H1 (cell line): ENCODE results near the gene MYO5B. TPM values are rescaled to one million over a fixed set of nuclear protein-coding genes. Genes with fewer than 3 reads are reported as not detected.

Experiments
- CTCF ChIA-PET: fragments of 300-600 bp; sonication (Branson Sonifier 250); formaldehyde crosslinking; loops from one replicate; lab custom pipeline; 2021; ENCODE audit not compliant: partially characterized antibody; lab: Charles Lee
- POLR2A ChIA-PET: fragments of 300-600 bp; sonication (Branson Sonifier 250); formaldehyde crosslinking; loops from one replicate; lab custom pipeline; 2021; ENCODE audit warnings: inconsistent platforms; ENCODE audit not compliant: partially characterized antibody; lab: Charles Lee
- DNase-seq, 2 experiments: peaks; one replicate each; pipeline versions ENCODE4 v3.0.0 to v3.0.0-alpha.2; 2010 to 2022; ENCODE audit warnings: low spot score in 2 of 2, low read depth in 1 of 2, mixed read lengths in 1 of 2
- FAIRE-seq: peaks from 2 replicates; lab custom pipeline; 2011; peaks lifted over from hg19 to GRCh38; lab: Jason Lieb, UNC
- H2AFZ ChIP-seq: 2 replicates; pipeline ENCODE4 v1.8.1; 2012; ENCODE audit warnings: low read length, inconsistent platforms
- H2AK5ac ChIP-seq: 2 replicates; pipeline ENCODE4 v1.6.1; 2013; ENCODE audit warnings: low read depth, low read length
- H2BK120ac ChIP-seq: replicated peaks from 2 replicates; pipeline ENCODE3; 2013; ENCODE audit warnings: low read depth, low read length, inconsistent platforms
- H2BK12ac ChIP-seq: 2 replicates; pipeline ENCODE4 v1.6.1; 2013; ENCODE audit warnings: low read depth, low read length
- H2BK15ac ChIP-seq: 2 replicates; pipeline ENCODE4 v1.6.1; 2013; ENCODE audit warnings: low read length
- H2BK20ac ChIP-seq: 2 replicates; pipeline ENCODE4 v1.6.1; 2013; ENCODE audit warnings: low read length
- H2BK5ac ChIP-seq: 2 replicates; pipeline ENCODE4 v1.6.1; 2013; ENCODE audit warnings: low read depth, low read length
- H3K14ac ChIP-seq: 2 replicates; pipeline ENCODE4 v1.6.1; 2013; ENCODE audit warnings: inconsistent platforms; ENCODE audit not compliant: insufficient read length
- H3K18ac ChIP-seq: 2 replicates; pipeline ENCODE4 v1.6.1; 2013; ENCODE audit warnings: low read length; ENCODE audit errors: extremely low read depth
- H3K23ac ChIP-seq: 2 replicates; pipeline ENCODE4 v1.6.1; 2013; ENCODE audit warnings: inconsistent platforms; ENCODE audit not compliant: insufficient read length
- H3K23me2 ChIP-seq: 2 replicates; pipeline ENCODE4 v1.6.1; 2013; ENCODE audit warnings: low read depth, low read length
- H3K27ac ChIP-seq: 2 replicates; pipeline ENCODE4 v1.6.1; 2011; ENCODE audit warnings: low read depth, low read length, inconsistent platforms
- H3K27me3 ChIP-seq, 4 experiments: replicated peaks in 1 of 4; 1 replicate in 1 of 4; 2 replicates in 3 of 4; pipeline versions ENCODE4 v1.6.1 to v1.8.1; 2011 to 2013; ENCODE audit warnings: low read length in 3 of 4, mild to moderate bottlenecking in 3 of 4, inconsistent platforms in 2 of 4, mixed read lengths in 2 of 4, moderate library complexity in 1 of 4; ENCODE audit not compliant: control insufficient read depth in 3 of 4, insufficient read depth in 3 of 4; ENCODE audit errors: extremely low read depth in 1 of 4
- H3K36me3 ChIP-seq, 4 experiments: 2 replicates each; pipeline versions ENCODE4 v1.6.1 to v1.8.1; 2011 to 2013; ENCODE audit warnings: mild to moderate bottlenecking in 4 of 4, low read length in 3 of 4, moderate library complexity in 2 of 4, control low read depth in 1 of 4, inconsistent platforms in 1 of 4; ENCODE audit not compliant: insufficient read depth in 4 of 4, control insufficient read depth in 2 of 4
- H3K4ac ChIP-seq: replicated peaks from 2 replicates; pipeline ENCODE3; 2013; ENCODE audit warnings: low read length, low read depth, mixed read lengths, inconsistent platforms; ENCODE audit not compliant: insufficient read length
- H3K4me1 ChIP-seq, 4 experiments: replicated peaks in 1 of 4; 1 replicate in 1 of 4; 2 replicates in 3 of 4; pipeline versions ENCODE4 v1.6.1 to v1.8.1; 2011 to 2013; ENCODE audit warnings: low read length in 3 of 4, inconsistent platforms in 2 of 4, mixed read lengths in 1 of 4; ENCODE audit not compliant: insufficient read depth in 4 of 4, control insufficient read depth in 3 of 4
- H3K4me2 ChIP-seq, 2 experiments: 2 replicates each; pipeline versions ENCODE4 v1.6.1 to v1.8.1; 2011 to 2013; ENCODE audit warnings: low read depth in 2 of 2, low read length in 2 of 2, control low read depth in 1 of 2, inconsistent platforms in 1 of 2, mild to moderate bottlenecking in 1 of 2; ENCODE audit not compliant: insufficient read depth in 1 of 2
- H3K4me3 ChIP-seq, 4 experiments: fragments of 200-600, 300-600 bp in 1 of 4; sonication (generic), shearing (Covaris generic), sonication (Bioruptor Twin) in 1 of 4; 2 replicates each; pipeline versions ENCODE4 v1.5.1 to v1.8.1; 2011 to 2016; ENCODE audit warnings: low read length in 4 of 4, low read depth in 3 of 4, control low read depth in 2 of 4, inconsistent platforms in 2 of 4, mild to moderate bottlenecking in 2 of 4, mixed read lengths in 1 of 4, moderate library complexity in 1 of 4; ENCODE audit not compliant: insufficient read depth in 2 of 4; ENCODE audit errors: extremely low read depth in 1 of 4
- H3K56ac ChIP-seq: replicated peaks from 2 replicates; pipeline ENCODE3; 2013; ENCODE audit warnings: low read depth, mild to moderate bottlenecking, mixed read lengths, low read length, inconsistent platforms; ENCODE audit not compliant: insufficient read length
- H3K79me1 ChIP-seq: 2 replicates; pipeline ENCODE4 v1.6.1; 2013; ENCODE audit warnings: low read depth, low read length, control low read depth
- H3K79me2 ChIP-seq, 2 experiments: 2 replicates each; pipeline versions ENCODE4 v1.6.1 to v1.8.1; 2012 to 2013; ENCODE audit warnings: low read length in 2 of 2, mild to moderate bottlenecking in 2 of 2, inconsistent platforms in 1 of 2; ENCODE audit not compliant: insufficient read depth in 2 of 2, control insufficient read depth in 1 of 2
- H3K9ac ChIP-seq, 4 experiments: replicated peaks in 1 of 4; 1 replicate in 1 of 4; 2 replicates in 3 of 4; pipeline versions ENCODE4 v1.6.1 to v1.8.1; 2011 to 2013; ENCODE audit warnings: low read depth in 3 of 4, low read length in 3 of 4, control low read depth in 2 of 4, mild to moderate bottlenecking in 2 of 4, moderate library complexity in 2 of 4, inconsistent platforms in 1 of 4; ENCODE audit errors: extremely low read depth in 1 of 4
- H3K9me3 ChIP-seq, 2 experiments: 2 replicates each; pipeline versions ENCODE4 v1.6.1 to v1.8.1; 2012 to 2013; ENCODE audit warnings: mild to moderate bottlenecking in 2 of 2, moderate library complexity in 2 of 2, control low read depth in 1 of 2, inconsistent platforms in 1 of 2, low read depth in 1 of 2, low read length in 1 of 2, mixed read lengths in 1 of 2; ENCODE audit not compliant: insufficient read depth in 2 of 2
- H4K20me1 ChIP-seq, 2 experiments: replicated peaks in 1 of 2; 2 replicates each; pipeline versions ENCODE3 to v1.8.1; 2011 to 2013; ENCODE audit warnings: inconsistent platforms in 2 of 2, low read length in 2 of 2, mild to moderate bottlenecking in 1 of 2; ENCODE audit not compliant: insufficient read depth in 2 of 2, control insufficient read depth in 1 of 2
- H4K5ac ChIP-seq: 2 replicates; pipeline ENCODE4 v1.6.1; 2013; ENCODE audit warnings: low read length, low read depth, mixed read lengths, inconsistent platforms; ENCODE audit not compliant: insufficient read length
- H4K8ac ChIP-seq: 2 replicates; pipeline ENCODE4 v1.8.0; 2013; ENCODE audit warnings: mild to moderate bottlenecking, moderate library complexity, low read length, inconsistent platforms; ENCODE audit not compliant: insufficient read depth; ENCODE audit errors: extremely low read depth
- H4K91ac ChIP-seq: replicated peaks from 2 replicates; pipeline ENCODE3; 2013; ENCODE audit warnings: low read length, mixed read lengths, inconsistent platforms; ENCODE audit not compliant: insufficient read length
- BCL11A ChIP-seq, 2 experiments: IDR thresholded peaks; one replicate each; pipeline ENCODE4 v1.6.1; 2011; ENCODE audit warnings: low read depth in 2 of 2, low read length in 2 of 2, mild to moderate bottlenecking in 2 of 2
- CBX5 ChIP-seq: fragments of 300-800, 300-1000 bp; sonication (generic); IDR thresholded peaks from 2 replicates; pipeline ENCODE4 v1.7.1; 2016; ENCODE audit warnings: antibody characterized with exemption, low read length, low read depth
- GTF2F1 ChIP-seq: IDR thresholded peaks from 2 replicates; pipeline ENCODE4 v1.6.1; 2012; ENCODE audit warnings: low read depth, low read length, improper control_type of control experiment, borderline replicate concordance
- JUN ChIP-seq: IDR thresholded peaks from 2 replicates; pipeline ENCODE4 v1.6.1; 2011; ENCODE audit warnings: low read depth, mild to moderate bottlenecking, improper control_type of control experiment, low read length
- PHF8 ChIP-seq: fragments of 200-600 bp; sonication (generic); conservative IDR thresholded peaks from 2 replicates; pipeline ENCODE4 v1.7.1; 2012; ENCODE audit warnings: low read depth, mild to moderate bottlenecking, inconsistent platforms, low read length, moderate library complexity
- SIX5 ChIP-seq: IDR thresholded peaks from 2 replicates; pipeline ENCODE4 v1.6.1; 2011; ENCODE audit warnings: mild to moderate bottlenecking, low read depth, low read length
- SP4 ChIP-seq: IDR thresholded peaks from 2 replicates; pipeline ENCODE4 v1.6.1; 2012; ENCODE audit warnings: low read length, inconsistent platforms
- SRF ChIP-seq: IDR thresholded peaks from 2 replicates; pipeline ENCODE4 v1.6.1; 2011; ENCODE audit warnings: mild to moderate bottlenecking, low read depth, low read length, moderate library complexity
- WGBS, 2 experiments: shearing (Covaris generic) in 1 of 2; methylation state at CpG; one replicate each; pipeline versions ENCODE4 v1.1.6 to v1.1.7; 2013 to 2015; ENCODE audit warnings: low lambda C conversion rate in 2 of 2, mixed read lengths in 2 of 2, inconsistent platforms in 1 of 2, low coverage in 1 of 2, missing lambda C conversion rate in 1 of 2; ENCODE audit not compliant: insufficient replicate concordance in 2 of 2, insufficient coverage in 1 of 2, insufficient read length in 1 of 2; ENCODE audit errors: extremely low coverage in 1 of 2, missing lambda C conversion rate in 1 of 2; 5-methylcytosine and 5-hydroxymethylcytosine counted together
- polyA plus RNA-seq, 7 experiments: library from polyadenylated mRNA; depleted of rRNA in 3 of 7; stranded (reverse) in 5 of 7; unstranded in 2 of 7; fragments of >200 nt in 5 of 7; fragments of 200-250 nt in 2 of 7; gene quantifications; 1 replicate in 5 of 7; 2 replicates in 1 of 7; 4 replicates in 1 of 7; pipeline versions ENCODE4 v1.2.1 to v1.2.3, GENCODE V29; 2011 to 2013; ENCODE audit warnings: missing spikeins in 2 of 7, mixed read lengths in 2 of 7
- total RNA-seq: library from RNA; stranded (reverse); fragmentation: NEBNext Ultra II Directional; extraction: Animal tissue kit (Norgen Biotek cat#: 25700); gene quantifications from 2 replicates; pipeline ENCODE4 v1.2.1, GENCODE V29; 2021

MYO5B gene
- total and polyA plus RNA-seq, 2 of the 8 experiments (the other 6 are each of a cell fraction or from before 2014, with no cell fraction given), result 6.4 to 7.7 TPM

DNA sequence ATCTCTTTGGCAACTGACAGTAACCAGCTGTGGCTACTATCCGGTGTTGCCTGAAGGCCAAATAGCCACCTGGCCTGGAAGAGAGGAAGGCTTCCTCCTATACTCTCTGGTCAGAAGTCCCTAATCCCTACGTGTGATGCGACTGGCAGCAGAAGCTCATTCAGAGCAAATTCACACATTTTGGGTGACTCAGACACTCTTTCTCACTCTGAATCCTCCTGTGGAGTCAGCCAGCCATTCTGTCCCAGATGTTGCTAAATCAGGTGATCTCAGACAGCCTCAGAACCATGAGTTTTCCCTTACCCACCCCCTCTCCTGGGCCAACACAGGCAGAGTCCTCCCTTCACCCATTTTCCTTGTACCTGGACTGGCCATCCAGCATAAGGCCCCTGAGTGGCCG is 36.7 kb upstream of the MYO5B start:
- H3K9me3 ChIP-seq, result no peaks in the 10 kb centered on the region; a peak in 1 of 4 replicates
- ChIA-PET CTCF (interaction anchor here (0.6 to 2.8 kb wide), 3 partner anchors 12 to 1499 kb away, joined by 3 to 13 read pairs (median 3); no protein-coding TSS in a partner anchor), POLR2A (no interaction called here)
- no peak overlapping the region for H3K14ac ChIP-seq
- no peak overlapping the region for H3K4ac ChIP-seq
- 86% methylated on average over 4 of the region's 4 CpGs; no CpG with 5 or more reads in 1 of the 2 experiments for WGBS, 2 experiments
- no peak overlapping the region for H4K5ac ChIP-seq
- no peak overlapping the region for H3K56ac ChIP-seq
- no peak overlapping the region for H3K18ac ChIP-seq
- no peak overlapping the region for H3K27ac ChIP-seq
- no peak overlapping the region for H3K9ac ChIP-seq
- no peak overlapping the region for H4K91ac ChIP-seq
- H3K4me1 ChIP-seq, result peaks cover 0 to 4% (median 0%) of the 10 kb centered on the region in 4 experiments; a peak in 1 of 7 replicates
- no peak overlapping the region for H4K8ac ChIP-seq
- no peak overlapping the region for H2BK20ac ChIP-seq
- H3K4me2 ChIP-seq, result no peak overlapping the region
- no peaks in the 10 kb centered on the region for H4K20me1 ChIP-seq
- H2AK5ac ChIP-seq, result no peak overlapping the region
- no peaks in the 10 kb centered on the region for H3K36me3 ChIP-seq
- H3K79me1 ChIP-seq, result no peaks in the 10 kb centered on the region
- no peak overlapping the region for H2BK120ac ChIP-seq
- no peaks in the 10 kb centered on the region for H3K23me2 ChIP-seq
- no peak for DNase-seq
- FAIRE-seq, result no peak
- H2BK12ac ChIP-seq, result no peak overlapping the region
- H2AFZ ChIP-seq, result no peak overlapping the region
- no peak overlapping the region for H3K23ac ChIP-seq
- no peak overlapping the region for H2BK15ac ChIP-seq
- H2BK5ac ChIP-seq, result no peak overlapping the region
- H3K4me3 ChIP-seq, result no peak overlapping the region
- no peaks in the 10 kb centered on the region for H3K27me3 ChIP-seq
- H3K79me2 ChIP-seq, result no peaks in the 10 kb centered on the region
- no peak for TF ChIP-seq PHF8
- no peak for TF ChIP-seq GTF2F1
- TF ChIP-seq JUN, result no peak
- no peak for TF ChIP-seq SIX5
- no peak for TF ChIP-seq CBX5
- no peak for TF ChIP-seq BCL11A (IDR thresholded peaks at IDR 0.05; ENCODE audit: low read depth in 2 of 2, low read length in 2 of 2)
- TF ChIP-seq SRF, result no peak
- TF ChIP-seq SP4, result no peak
